ENCODE measurements around the gene LOXL4.

The LOXL4 gene

GRCh38 chr10:98295401-98295811 is 27.4 kb upstream of the LOXL4 start:
- DNase-seq (ENCODE audit: low read depth) = no peak

- DNase-seq (ENCODE audit: low read depth) = no peak
Observed at GRCh38 chr10:98294270-98294627, 26.3 kb upstream of the LOXL4 start.

GRCh38 chr10:98293550-98294269 is 25.7 kb upstream of the LOXL4 start:
- no peak for DNase-seq (ENCODE audit: low read depth)

GRCh38 chr10:98292971-98293370 is 25.0 kb upstream of the LOXL4 start:
- no peak for DNase-seq (ENCODE audit: low read depth)

- DNase-seq (ENCODE audit: low read depth) = no peak
Observed at GRCh38 chr10:98289802-98290209, 21.8 kb upstream of the LOXL4 start.

- DNase-seq (ENCODE audit: low read depth) = no peak
Observed at GRCh38 chr10:98287321-98287720, 19.3 kb upstream of the LOXL4 start.

GRCh38 chr10:98286419-98286818 is 18.4 kb upstream of the LOXL4 start:
- no peak for DNase-seq (ENCODE audit: low read depth)

GRCh38 chr10:98285416-98285815 is 17.4 kb upstream of the LOXL4 start:
- no peak for DNase-seq (ENCODE audit: low read depth)

GRCh38 chr10:98276311-98276710 is 8.3 kb upstream of the LOXL4 start:
- no peak for DNase-seq (ENCODE audit: low read depth)

GRCh38 chr10:98274562-98274961 is 6.6 kb upstream of the LOXL4 start:
- DNase-seq (ENCODE audit: low read depth) = no peak

- no peak for DNase-seq (ENCODE audit: low read depth)
Observed at GRCh38 chr10:98273057-98273850, 5.3 kb upstream of the LOXL4 start.

- no peak for DNase-seq (ENCODE audit: low read depth)
Observed at GRCh38 chr10:98272656-98273055, 4.7 kb upstream of the LOXL4 start.

- no peak for DNase-seq (ENCODE audit: low read depth)
Observed at GRCh38 chr10:98272245-98272644, 4.3 kb upstream of the LOXL4 start.

GRCh38 chr10:98270786-98271185 is 2.8 kb upstream of the LOXL4 start:
- DNase-seq (ENCODE audit: low read depth) = no peak

- DNase-seq (ENCODE audit: low read depth) = no peak
Observed at GRCh38 chr10:98270073-98270740, 2.2 kb upstream of the LOXL4 start.

GRCh38 chr10:98269435-98269912 is 1.5 kb upstream of the LOXL4 start:
- no peak for DNase-seq (ENCODE audit: low read depth)

GRCh38 chr10:98268694-98269431 is 869 bp upstream of the LOXL4 start:
- DNase-seq (ENCODE audit: low read depth) = no peak

GRCh38 chr10:98267069-98267893 is 713 bp downstream of the LOXL4 start:
- no peak for DNase-seq (ENCODE audit: low read depth)

- DNase-seq (ENCODE audit: low read depth) = no peak
Observed at GRCh38 chr10:98266647-98267046, 1.3 kb downstream of the LOXL4 start.

- no peak for DNase-seq (ENCODE audit: low read depth)
Observed at GRCh38 chr10:98265403-98266378, 2.3 kb downstream of the LOXL4 start.

Measured in activated T-helper 9 cell treated with anti-CD3 and anti-CD28 coated beads, Interleukin-2, amount 50 U/mL, for 16 hours (primary cell).